Measurements from ENCODE around the gene DNAH14.

Gene DNAH14

GRCh38 chr1:225435076-225435475 is 505.6 kb downstream of the DNAH14 start:
- DNase-seq (ENCODE audit: low spot score), result no peak
- TF ChIP-seq, protein P1, sequence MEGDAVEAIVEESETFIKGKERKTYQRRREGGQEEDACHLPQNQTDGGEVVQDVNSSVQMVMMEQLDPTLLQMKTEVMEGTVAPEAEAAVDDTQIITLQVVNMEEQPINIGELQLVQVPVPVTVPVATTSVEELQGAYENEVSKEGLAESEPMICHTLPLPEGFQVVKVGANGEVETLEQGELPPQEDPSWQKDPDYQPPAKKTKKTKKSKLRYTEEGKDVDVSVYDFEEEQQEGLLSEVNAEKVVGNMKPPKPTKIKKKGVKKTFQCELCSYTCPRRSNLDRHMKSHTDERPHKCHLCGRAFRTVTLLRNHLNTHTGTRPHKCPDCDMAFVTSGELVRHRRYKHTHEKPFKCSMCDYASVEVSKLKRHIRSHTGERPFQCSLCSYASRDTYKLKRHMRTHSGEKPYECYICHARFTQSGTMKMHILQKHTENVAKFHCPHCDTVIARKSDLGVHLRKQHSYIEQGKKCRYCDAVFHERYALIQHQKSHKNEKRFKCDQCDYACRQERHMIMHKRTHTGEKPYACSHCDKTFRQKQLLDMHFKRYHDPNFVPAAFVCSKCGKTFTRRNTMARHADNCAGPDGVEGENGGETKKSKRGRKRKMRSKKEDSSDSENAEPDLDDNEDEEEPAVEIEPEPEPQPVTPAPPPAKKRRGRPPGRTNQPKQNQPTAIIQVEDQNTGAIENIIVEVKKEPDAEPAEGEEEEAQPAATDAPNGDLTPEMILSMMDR (IDR thresholded peaks at IDR 0.05; ENCODE audit: extremely low read depth, missing control alignments), result no peak

- DNase-seq (ENCODE audit: low spot score), result no peak
- TF ChIP-seq, protein P1 (IDR thresholded peaks at IDR 0.05; ENCODE audit: extremely low read depth, missing control alignments), result no peak
These were observed 506.0 kb downstream of the DNAH14 start for GRCh38 chr1:225435487-225435886.

GRCh38 chr1:225435957-225436392 is 506.5 kb downstream of the DNAH14 start:
- TF ChIP-seq, protein P1 (IDR thresholded peaks at IDR 0.05; ENCODE audit: extremely low read depth, missing control alignments), result no peak
- no peak for DNase-seq (ENCODE audit: low spot score)

DNA sequence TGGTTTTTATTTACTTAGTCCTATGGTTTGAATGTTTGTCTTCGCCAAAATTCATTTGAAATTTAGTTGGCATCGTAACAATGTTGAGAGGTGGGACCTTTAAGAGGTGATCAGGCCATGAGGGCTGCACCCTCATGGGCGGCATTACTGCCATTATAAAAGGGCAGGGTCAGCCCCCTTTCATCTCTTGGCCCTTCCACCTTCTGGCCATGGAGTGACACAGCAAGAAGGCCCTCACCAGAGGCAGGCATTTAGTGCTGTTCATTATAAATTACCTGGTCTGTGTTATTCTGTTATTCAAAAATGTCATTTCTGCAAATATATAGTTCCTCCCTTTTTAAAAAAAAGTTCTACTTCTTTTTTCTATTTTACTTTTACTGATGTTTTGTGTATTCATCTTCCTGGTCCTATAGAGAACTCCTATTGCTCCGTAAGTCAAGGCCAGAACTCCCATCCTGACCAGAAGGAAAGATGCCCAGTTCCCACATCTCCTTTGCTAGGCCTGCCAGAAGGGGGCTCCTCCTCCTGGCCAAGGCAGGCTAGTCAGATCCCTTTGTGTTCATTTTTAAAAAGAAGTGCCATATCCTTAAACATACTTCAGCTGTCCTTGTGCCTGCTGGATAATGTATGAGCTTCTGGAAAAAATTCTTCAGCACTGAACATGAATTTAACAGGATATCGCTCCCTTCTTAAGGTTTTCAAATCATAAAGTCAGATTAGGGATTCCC is 508.4 kb downstream of the DNAH14 start:
- no peak for DNase-seq (ENCODE audit: low spot score)
- TF ChIP-seq, protein P1 (IDR thresholded peaks at IDR 0.05; ENCODE audit: extremely low read depth, missing control alignments), result no peak

DNA sequence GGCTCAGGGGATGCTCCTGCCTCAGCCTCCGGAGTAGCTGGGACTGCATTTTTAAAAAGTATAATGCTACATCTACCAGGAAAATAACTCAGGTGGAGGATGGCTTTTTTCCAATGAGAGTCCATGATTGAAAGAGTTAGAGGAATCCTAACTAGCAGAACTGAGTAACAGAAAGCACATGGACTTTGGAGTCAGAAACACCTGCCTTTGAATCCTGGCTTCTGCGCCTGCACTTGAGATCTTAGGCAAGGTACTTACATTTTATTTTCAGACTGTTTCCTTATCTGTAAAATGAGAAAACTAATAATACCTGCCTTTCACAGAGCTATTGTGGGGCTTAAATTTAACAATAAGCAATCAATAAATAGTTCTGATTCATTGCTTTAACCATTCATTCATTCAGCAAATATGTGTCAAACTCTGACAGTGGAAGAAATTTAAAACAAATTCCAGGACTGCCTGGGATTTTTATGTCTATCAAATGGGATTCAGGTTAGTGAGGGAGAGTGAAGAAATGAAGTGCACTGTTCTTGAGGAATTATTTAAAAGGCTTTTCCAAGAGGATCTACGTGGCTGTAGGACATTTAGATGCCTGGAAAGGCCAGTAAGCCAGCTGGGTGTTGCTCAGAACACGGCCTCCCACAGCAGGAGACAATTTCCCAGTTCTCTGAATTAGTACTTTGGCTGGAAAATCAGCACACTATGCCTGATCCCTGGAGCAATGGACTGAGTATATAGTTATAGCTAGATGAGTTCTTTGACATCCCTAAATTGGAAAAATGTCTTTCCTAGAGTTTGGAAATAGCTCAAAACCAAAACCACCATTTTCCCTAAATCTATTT is 511.1 kb downstream of the DNAH14 start:
- no peak for DNase-seq (ENCODE audit: low spot score)
- TF ChIP-seq, protein P1 (IDR thresholded peaks at IDR 0.05; ENCODE audit: extremely low read depth, missing control alignments), result no peak

- TF ChIP-seq, protein P1 (IDR thresholded peaks at IDR 0.05; ENCODE audit: extremely low read depth, missing control alignments), result peak; percentile 14
- no peak for DNase-seq (ENCODE audit: low spot score)
These were observed 512.0 kb downstream of the DNAH14 start for GRCh38 chr1:225441314-225442122.

All from GM20000 (cell line).